Inferior parietal cortex (tissue), 1 donor: ENCODE results near the gene LRRFIP1.
"Not testable (repeated sequence)": the region's sequence is repeated elsewhere in the genome, so short reads cannot be mapped to it uniquely, and the experiment has no call there.

ENCODE experiments used
- DNase-seq: peaks from one replicate; pipeline ENCODE4 v3.0.0-alpha.2; 2016; ENCODE audit errors: extremely low spot score

Gene LRRFIP1

DNA sequence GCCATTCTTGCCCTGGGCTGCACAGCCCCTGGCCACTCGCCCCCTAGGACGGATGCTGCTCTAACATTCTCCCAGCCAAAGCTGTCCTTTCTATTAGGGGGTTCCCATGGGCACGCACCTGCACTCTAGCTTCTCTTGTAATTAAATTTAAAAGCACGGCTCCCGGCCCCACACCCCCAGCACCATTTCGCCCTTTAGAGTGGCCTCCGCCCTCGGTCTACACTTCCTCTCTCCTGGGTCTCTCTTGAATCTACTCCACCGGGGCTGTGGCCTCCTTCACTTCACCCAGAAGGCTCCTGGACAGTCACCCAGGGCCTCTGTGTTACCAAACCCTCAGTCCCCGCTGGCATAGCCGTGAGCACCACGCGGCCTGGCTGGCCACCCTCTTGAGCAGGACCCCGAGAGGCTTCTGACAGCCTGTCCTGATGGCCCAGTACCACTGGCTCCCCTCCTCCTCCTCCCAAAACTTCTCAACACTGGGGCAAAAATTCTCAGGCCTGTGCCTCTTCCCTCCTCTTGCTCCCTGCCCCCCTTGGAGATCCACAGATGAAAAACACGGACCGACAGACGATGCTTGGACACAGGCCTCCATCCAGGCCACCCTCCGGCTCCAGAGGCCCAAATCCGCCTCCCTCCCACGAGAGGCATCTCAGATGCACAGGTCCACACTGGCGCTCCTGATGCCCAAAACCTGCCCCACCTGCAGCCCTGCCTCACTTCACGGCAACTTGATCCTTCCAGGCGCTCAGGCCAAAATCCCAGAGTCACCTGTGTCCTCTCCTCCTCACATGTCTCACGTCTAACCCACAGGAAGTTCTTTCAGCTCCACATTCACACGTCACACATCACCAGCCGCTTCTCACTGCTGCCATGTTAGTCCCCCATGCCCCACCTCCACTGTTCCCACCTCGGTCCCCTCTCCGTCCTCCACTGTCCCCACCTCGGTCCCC lies 29.9 kb upstream of the LRRFIP1 start:
- no peak for DNase-seq

DNA sequence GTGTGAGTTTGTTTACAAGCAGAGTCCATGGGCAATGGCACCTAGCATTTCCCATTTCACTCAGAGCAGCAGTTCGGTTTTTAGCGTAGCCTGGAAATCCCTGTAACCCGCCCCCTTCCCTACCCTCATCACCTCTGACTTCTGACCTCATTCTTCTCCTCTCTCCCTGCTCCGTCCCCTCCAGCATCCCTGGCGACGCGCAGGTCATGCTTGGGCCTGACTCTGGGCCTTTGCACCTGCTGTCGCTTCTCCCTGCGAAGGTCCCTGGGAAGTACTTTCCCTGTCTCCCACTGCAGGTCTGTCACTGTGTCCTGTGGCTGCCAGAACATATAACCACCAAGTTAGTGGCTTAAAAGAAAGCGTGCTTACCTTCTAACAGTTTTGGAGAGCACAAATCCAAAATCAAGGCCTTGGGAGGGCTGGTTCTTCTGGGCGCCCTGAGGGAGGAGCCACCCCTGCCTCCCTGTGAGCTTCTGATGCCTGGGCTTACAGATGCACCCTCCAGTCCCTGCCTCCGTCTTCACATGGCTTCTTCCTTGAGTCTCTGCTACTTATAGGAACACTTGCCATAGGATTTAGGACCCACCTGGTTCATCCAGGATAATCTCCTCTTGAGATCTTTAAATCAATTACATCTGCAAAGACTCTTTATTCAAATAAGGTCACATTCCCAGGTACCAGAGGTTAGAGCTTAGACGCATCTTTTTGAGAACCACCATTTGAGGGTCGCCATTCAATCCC lies 28.7 kb upstream of the LRRFIP1 start:
- no peak for DNase-seq

DNA sequence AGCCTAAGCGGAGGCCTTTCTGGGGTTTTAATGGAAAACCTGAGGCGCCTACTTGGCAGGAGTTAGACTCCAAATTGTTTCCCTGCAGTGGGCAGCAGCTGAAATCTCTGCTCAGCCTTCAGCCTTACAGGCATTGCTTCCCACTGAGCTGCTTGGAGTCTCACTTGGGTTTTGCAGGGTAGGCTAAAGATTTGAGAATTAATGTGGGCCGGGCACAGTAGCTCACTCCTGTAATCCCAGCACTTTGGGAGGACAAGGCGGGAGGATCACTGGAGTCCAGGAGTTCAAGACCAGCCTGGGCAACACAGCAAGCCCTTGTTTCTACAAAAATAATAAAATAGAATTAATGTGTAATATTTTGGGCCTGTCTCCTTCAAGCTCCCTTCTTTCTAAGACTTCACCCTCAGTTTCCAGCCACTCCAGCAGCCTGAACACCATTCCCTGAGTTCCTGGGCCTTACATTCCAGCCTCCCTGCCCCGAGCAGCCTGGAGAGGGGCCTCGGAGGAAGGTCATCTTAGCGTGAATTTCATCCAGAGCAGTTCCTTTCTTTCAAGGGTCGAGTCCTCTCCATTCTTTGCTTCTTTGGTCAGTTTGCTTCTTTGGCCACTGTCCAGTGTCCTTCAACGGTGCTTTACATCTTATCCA lies 27.8 kb upstream of the LRRFIP1 start:
- no peak for DNase-seq

DNA sequence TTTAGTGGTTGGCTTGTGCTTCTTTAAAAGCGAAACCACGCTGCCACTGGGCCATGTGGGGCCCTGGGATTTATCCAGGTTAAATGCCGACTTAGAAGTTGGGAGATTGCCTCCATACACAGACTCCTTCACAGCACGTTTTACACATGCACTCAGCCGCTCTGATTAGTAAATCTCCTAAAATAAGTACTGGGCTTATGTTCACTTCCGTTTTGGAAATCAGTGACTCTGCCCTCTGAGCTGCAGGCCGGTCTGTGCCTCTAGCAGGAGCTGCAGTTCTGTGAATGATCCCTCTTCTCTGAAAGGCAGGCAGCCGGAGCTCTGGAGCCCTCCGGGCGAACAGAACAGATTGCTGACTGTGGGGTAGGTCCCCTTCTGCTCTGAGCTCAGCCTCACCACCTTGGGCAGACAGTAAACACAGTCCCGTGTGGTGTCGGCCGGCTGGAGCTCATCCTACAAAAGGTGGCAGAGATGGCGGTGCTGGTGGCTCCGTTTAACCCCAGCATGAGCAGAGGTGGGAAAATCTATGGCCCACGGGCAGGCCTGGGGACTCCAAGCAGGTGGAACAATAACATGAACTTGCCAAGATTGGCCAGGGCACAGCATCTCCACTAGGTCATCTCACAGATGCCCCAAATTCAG lies 27.1 kb upstream of the LRRFIP1 start:
- DNase-seq = no peak

DNA sequence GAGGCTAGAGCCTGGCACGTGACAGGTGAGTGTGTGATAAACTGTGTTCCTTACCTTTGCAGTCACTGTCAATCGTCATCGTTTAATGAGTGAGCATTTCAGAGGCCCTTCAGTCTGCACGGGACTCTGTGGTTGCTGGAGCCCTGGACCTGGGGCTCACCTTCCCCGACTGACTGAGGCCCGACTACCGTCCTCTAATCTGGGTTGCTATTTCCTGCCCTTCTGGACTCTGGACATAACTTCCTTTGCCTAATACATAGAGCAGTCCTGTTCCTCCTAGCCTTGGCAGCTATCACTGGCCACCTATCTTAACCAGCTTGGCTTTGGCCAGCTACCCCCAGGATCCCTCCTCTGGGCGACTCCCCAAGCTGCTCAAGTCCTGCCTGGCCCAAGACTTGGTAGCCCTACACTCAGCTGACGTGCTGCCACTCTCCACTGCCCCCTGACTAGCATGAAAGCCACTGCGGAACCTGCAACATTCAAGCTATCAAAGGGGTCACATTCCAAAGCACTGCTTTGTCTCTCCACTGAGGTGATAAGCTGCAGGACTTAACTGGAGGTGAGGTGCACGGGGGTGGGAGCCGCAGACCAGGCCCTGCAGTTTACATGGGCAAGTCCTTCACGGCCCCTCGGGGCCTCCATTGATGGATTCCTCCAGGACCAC lies 25.8 kb upstream of the LRRFIP1 start:
- DNase-seq = no peak

DNA sequence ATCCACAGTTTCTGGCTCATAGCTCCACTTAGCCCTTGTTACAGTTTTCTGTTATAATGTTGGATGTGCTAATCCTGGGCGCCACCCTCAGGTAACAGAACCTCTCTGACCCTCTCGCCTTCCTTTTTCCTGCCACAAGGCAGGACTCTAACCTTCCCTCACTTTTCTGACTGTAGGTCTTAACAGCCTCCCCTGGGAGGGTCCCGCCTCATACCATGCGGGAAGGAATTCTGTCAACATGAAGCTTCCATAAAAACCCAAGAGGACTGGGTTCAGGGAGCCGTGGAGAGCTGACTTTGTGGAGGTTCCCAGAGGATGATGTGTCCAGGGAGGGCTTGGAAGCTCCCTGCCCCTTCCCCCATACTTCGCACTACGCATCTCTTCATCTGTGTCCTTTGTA lies 25.0 kb upstream of the LRRFIP1 start:
- no peak for DNase-seq

DNA sequence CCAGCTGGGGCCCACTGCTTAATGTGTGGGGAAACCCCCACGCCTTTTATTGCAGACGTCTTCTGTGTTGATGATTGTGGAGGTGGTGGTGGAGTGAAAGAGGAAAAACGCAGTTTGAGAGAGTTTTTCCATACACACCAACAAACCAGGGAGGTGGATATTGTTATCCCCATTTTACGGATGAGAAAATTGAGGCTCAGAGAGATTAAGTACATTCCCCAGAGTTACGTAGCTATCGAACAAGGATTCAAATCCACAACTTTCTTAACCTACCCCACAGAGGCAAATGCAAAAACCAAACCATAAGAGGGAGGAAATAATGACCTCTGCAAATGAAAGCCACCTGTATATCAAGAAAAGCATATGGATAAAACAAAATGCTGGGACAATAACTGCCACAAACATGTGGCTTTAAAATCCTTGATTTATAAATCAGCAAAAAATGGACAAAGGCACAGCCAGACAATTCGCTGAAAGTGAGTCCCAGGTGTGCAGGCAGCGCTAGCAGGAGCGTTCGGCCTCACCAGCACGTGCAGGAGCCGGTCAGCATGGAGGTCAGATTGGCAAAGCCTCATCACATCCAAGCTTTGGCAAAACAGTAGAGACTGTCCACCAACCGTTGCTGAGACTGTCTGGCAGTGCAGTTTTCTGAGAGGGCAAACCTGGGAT lies 24.2 kb upstream of the LRRFIP1 start:
- no peak for DNase-seq

DNA sequence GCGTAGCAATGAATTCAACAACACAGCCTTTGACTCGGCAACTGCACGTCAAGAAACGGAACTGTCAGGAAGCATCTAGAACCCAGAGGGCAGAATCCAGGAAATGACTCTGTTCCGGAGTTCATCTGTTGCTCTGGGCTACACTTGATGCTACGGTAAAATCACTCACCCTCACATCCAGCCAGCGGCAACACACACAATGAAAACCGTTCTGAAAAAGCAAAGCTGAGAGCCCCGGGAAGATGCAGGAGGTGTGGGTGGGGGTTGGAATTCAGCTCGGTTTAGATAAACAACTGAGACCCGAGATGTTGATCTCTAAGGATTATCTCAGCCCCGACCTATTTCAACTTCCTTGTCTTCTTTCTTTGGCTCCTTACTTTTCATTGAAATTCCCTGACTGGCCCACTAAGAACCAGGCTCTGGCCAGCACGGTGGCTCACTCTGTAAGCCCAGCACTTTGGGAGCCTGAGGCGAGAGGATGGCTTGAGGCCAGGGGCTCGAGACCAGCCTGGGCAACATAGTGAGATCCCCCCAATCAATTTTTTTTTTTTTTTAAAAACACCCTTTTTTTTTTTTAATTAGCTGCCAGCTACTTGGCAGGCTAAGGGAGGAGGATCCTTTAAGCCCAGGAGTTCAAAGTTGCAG lies 23.5 kb upstream of the LRRFIP1 start:
- no peak for DNase-seq

DNA sequence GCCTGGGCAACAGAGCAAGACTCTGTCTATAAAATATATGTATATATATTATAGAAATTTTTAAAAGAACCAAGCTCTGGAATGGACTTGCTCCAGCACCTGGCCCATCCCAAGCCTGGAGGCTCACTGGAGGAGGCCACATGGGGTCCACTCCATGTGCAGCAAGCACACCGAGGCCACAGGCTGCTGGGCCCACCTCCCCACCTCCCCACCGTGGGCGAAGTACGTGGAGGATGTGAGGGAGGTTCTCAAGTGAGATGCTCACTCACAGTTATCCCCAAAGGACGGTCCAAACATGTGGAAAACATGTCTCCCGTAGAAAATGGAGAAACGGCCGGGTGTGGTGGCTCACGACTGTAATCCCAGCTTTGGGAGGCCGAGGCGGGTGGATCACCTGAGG lies 23.0 kb upstream of the LRRFIP1 start:
- DNase-seq = no peak

DNA sequence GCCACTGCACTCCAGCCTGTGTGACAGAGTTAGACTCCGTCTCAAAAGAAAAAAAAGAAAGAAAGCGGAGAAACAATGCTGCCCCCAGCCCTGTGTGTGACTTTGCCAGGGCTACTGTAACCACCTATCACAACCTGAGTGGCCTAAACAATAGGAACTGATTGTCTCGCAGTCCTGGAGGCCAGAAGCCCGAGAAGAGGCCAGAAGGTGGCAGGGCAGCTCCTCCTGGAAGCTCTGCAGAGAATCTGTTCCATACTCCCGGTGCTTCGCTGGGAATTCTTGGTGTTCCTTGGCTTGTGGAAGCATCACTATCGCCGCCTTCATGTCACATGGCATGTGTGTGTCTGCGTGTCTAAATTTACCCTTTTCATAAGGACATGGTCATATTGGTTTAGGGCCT lies 22.4 kb upstream of the LRRFIP1 start:
- DNase-seq = no peak

DNA sequence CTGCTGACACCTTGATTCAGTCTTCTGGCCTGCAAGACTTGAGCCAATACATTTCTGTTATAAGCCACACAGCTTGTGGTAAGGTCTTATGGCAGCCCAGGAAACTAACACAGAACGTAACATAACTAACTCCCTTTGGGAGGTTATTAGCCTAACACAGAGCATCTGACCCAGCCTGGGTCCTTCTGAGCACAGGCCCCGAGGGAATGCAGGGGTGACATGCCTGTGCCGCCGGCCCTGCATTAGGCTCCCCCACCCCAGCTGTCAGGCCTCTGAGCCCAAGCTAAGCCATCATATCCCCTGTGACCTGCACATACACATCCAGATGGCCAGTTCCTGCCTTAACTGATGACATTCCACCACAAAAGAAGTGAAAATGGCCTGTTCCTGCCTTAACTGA lies 20.9 kb upstream of the LRRFIP1 start:
- DNase-seq = not testable (repeated sequence)

DNA sequence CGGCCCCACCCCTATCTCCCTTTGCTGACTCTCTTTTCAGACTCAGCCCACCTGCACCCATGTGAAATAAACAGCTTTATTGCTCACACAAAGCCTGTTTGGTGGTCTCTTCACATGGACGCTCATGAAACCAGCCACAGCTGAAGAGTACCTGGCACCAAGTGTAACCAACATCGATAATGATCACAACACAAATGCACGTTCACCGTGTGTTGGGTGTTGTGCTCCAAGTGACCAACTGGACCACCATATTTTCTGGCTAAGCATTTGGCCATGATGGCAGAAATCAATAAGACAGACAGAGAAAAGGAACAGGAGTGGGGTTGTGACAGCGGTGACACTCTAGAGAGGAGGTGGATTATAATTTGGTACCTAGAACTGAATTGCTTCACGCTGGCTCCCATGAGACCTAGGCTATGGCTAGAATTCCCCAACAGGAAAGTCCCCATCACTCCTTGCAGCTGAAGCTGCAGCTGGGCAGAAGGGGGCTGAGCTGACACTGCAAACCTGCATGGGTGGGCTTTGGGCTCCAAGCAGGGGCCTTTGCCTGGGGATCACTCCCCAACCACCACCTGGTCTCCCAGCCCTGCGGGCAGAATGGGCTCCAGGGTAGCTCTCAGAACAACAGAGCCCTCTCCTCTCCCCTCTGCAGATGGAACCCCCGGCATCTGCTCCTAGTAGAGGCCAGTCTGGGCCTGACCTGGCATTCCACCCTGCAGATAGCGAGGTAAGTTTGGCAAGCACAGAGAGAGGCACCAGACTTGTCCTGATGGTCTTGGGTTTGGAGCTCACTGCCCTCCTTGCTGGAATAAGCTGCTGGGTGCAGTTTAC lies 14.6 kb upstream of the LRRFIP1 start:
- DNase-seq = no peak

DNA sequence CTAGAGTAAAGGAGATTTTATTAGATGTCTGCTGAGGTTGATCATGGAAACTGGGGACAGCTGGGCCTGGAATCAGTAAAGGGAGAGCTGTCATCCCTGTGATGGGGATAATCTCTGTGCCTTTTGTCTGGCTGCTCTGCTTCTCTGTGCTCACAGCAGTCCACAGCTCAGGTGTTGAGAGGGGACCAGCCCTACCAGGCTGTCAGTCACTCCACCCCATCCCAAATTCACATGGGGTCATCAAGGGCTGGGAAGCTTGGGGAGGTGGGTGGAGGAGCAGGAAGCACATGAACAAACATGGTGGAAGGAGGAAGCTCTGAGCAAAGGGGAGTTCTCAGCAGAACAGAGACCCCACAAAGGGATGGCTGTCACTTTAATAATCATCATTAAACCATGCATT lies 13.7 kb upstream of the LRRFIP1 start:
- no peak for DNase-seq

DNA sequence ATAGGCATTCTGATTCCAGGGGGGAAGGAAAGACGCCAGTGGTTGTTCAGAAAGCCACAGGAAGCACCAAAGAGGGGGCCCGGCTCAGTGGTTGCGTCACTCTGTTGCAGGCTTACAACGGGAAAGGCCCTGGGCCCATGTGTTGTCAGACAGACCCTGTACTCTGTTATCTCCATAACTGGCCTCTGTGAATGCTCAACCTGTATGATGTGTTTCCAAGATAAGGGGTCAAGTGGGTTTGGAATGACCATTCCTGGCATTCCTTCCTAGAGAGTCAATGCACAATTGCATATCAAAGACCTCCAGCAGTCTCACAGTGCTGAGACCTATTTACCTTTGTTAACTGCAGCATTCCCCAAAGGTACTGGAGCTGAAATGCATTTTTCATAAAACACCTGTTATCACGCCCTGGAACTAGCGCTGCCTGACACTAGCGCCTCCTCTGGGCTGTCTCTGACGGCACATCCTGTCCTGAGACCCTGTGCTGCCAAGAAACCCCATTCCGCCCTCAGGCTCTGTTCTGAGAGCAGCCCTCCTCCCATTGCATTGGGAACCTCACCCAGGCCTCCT lies 13.2 kb upstream of the LRRFIP1 start:
- no peak for DNase-seq

DNA sequence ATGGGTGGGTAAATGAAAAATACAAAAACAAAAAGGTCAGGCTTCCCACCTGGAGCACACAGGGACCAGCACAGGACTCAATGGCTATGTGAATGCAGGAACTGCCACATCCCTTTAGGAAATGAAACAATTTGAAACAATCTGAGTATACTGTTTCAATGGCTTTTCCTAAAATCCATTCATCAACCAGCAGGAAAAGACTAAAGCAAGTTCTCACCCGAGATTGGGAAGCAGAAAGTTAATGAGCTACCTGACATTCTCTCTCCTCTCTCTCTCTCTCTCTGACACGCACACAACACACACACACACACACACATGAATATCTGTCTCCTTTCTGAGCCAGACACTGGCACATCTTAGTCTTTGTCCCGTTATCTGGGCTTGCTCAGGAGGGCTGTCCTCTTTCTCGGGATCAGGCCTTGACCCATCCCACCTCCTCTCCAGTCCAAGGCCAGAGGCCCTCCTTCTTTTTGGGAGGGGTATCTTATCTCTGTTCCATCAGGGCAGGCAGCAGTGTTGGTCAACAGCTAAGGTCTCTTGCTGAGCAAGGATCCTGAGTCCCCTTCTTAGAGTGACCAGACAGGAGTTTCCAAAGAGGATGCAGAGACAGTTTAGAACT lies 11.6 kb upstream of the LRRFIP1 start:
- no peak for DNase-seq

DNA sequence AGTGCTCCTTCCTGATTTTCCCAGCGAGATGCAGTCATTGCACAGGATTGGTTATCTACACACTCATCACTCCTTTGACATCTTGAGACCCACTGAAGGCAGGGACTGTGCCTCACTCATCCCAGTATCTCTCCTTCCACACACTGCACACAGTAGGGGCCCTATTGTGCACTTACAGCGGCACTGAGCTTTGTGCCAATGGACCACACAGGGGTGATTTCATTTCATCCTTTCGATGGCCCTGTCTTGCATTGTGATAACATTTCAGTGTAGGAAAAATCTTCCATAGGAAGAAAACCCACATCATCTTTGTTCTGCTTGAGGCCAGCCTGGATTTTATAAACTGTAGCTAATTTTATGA lies 11.0 kb upstream of the LRRFIP1 start:
- DNase-seq = no peak

DNA sequence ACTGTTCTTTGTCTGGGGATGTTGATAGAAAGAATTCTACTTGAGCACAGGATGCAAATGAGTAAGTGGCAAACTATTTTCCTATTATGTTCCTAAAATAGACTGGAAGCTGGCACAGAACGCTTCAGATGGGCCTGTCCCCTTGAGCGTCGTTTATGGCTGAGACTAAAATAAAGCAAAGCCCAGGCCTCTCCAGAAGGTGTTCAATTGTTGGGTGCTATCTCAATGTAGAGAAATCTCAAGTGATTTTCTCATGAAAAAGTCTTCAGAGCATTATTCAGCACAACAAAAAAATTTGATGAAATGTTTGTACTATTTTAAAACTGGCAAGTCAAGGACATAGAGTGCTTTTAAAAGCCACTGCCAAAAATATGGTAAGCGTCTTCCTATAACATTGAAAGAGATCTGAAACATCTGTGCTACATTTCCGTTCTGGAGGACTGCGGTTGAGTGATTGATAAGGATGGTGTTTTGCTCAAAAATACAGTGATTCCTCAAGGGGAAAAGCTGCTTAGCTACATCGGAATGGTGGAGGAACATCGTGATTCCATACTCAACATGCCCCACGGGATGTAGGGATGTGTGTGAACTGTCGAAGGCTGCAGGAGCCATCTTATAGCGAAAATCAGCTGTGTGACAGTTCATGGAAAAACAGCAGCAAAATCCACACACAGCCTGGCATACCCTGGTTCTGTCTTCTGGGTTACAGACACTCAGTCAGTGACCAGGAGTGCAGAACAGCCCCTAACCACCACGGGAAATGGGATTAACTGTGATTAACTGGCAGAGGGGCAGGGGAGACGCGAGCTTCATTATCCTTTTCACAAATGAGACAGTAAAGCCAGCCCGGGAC lies 10.4 kb upstream of the LRRFIP1 start:
- peak; percentile 55 for DNase-seq

DNA sequence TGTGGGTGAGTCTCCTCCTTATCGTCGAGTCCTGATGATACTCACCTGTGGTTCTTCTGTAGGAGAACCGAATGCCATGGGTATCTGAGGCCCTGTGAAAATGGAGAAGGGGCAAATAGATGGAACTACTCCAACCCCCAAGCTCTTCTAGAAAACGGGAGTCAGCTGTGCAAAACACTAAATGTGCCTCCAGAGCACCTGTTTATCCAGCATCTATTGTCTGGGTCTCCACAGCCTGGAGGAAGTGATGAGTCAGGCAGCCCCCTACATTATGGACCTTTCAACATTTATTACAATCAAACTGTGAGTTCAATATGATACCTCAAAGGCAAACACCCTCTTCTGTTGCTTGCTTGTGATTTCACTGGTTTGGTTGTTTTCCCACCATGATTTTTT lies 9.8 kb upstream of the LRRFIP1 start:
- no peak for DNase-seq
